Neural cell (in vitro differentiated cells): ENCODE measurements around the gene GSX2.

ENCODE experiments used
- CTCF ChIP-seq: fragments of 450-650 bp; IDR thresholded peaks from 2 replicates; pipeline ENCODE4 v1.5.1; 2014; ENCODE audit warnings: antibody characterized with exemption, mild to moderate bottlenecking, moderate library complexity; ENCODE audit not compliant: poor library complexity, severe bottlenecking
- EP300 ChIP-seq: fragments of 450-650 bp; conservative IDR thresholded peaks from 2 replicates; pipeline ENCODE4 v1.6.1; 2014; ENCODE audit warnings: antibody characterized with exemption, mild to moderate bottlenecking, moderate library complexity; ENCODE audit not compliant: poor library complexity, severe bottlenecking
- EZH2 ChIP-seq: fragments of 200-600, 300-800 bp; shearing (Covaris generic), sonication (generic); IDR thresholded peaks from 2 replicates; pipeline ENCODE4 v1.6.1; 2014; ENCODE audit warnings: antibody characterized with exemption, low read length, borderline replicate concordance, mild to moderate bottlenecking; ENCODE audit not compliant: insufficient read depth, poor library complexity, severe bottlenecking
- POLR2AphosphoS5 ChIP-seq: IDR thresholded peaks from 2 replicates; pipeline ENCODE4 v1.6.1; 2012
- REST ChIP-seq: IDR thresholded peaks from 2 replicates; pipeline ENCODE4 v1.6.1; 2012; ENCODE audit warnings: borderline replicate concordance
- TAF1 ChIP-seq: IDR thresholded peaks from 2 replicates; pipeline ENCODE4 v1.6.1; 2012; ENCODE audit warnings: low read depth

- TF ChIP-seq CTCF, result no peak
- TF ChIP-seq EP300, result no peak
- TF ChIP-seq POLR2AphosphoS5, result no peak
- TF ChIP-seq TAF1, result no peak
- no peak for TF ChIP-seq REST
- TF ChIP-seq EZH2, result no peak
Measured at GRCh38 chr4:54144199-54144598, 44.2 kb downstream of the GSX2 start.
